ENCODE data around the gene KIAA1191. TPM values are rescaled to one million over a fixed set of nuclear protein-coding genes. Genes with fewer than 3 reads are reported as not detected.
"Not testable (repeated sequence)": the region's sequence is repeated elsewhere in the genome, so short reads cannot be mapped to it uniquely, and the experiment has no call there.

Gene KIAA1191
- polyA plus RNA-seq, 3 donors, result 134 to 160 (median 147) TPM

DNA sequence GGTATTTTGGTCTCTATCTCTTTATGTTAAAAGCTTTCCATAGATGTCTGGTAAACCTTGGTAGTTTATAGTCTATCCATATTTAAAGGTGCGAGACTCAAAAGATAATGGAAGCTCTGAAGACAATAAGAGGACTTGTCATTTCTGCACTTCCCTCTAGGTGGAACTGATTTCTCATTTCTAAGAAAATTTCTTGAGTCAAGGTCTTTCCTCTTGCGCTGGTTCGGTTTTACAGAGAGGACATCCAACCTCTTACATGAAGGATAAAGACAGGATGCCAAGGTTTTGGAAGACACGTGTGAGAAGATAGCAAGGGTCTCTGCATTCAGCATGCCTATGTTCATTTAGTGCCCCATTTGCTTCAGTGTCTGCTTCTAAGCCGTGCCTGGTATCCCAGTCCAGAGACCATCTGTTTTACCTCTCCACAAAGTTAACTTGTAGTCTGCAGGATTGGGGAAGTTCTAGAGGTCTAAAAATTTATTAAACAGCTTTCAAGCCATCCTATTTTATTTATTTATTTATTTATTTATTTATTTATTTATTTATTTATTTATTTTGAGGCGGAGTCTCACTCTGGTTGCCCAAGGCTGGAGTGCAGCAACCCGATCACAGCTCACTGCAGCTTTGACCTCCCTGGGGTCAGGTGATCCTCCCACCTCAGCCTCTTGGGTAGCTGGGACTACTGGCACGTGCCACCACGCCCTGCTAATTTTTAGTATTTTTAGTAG lies 41.6 kb downstream of the KIAA1191 start:
- no peak for DNase-seq (ENCODE audit: low read depth in 3 of 3, low spot score in 2 of 3)

DNA sequence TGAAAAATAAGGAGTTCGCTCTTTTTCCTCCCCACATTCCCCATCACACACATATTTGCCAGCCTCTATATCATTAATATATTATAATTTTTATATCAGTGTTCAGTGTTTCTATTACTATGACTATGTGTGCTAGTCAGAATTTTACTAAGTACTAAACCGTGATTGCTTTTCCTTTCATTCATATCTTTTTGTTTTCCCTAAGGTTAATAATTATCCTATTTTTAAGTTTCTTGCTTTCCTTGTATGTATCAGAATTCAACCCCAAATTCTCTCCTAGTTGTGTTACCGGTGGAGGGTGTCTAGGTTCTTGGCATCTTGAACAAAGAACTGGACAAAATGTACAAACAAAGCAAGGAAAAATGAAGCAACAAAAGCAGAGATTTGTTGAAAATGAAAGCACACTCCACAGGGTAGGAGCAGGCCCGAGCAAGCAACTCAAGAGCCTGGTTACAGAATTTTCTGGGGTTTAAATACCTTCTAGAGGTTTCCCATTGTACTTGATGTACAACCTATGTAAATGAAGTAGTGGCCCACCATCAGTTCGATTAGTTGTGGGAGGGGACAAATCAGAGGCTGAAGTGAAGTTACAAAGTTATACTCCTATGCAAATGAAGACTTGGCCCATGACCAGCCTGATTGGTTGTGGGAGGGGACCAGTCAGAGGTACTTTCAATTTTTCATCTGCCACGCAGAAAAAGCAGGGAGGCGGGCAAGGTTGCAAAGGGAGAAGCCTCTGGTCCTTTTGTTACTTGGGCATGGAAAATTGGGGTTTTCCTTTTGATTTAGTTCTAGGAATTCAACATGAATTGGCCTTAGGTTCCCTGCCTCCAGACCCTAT lies 43.8 kb downstream of the KIAA1191 start:
- no peak for DNase-seq (ENCODE audit: low read depth in 3 of 3, low spot score in 2 of 3)

DNA sequence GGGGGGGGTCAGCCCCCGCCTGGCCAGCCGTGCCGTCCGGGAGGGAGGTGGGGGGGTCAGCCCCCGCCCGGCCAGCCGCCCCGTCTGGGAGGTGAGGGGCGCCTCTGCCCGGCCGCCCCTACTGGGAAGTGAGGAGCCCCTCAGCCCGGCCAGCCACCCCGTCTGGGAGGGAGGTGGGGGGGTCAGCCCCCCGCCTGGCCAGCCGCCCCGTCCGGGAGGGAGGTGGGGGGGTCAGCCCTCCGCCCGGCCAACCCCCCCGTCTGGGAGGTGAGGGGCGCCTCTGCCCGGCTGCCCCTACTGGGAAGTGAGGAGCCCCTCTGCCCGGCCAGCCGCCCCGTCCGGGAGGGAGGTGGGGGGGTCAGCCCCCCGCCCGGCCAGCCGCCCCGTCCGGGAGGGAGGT lies 56.2 kb downstream of the KIAA1191 start:
- DNase-seq (ENCODE audit: low read depth in 3 of 3, low spot score in 2 of 3), result not testable (repeated sequence)

Other genes with a start within 250 kb of the KIAA1191 start
- 10 to 100 TPM; 18.1 to 19.5 (median 19.4) TPM for gene SIMC1, start 123.3 kb downstream of the KIAA1191 start, polyA plus RNA-seq (ENCODE audit: insufficient read length in 3 of 3)
- gene ARL10, start 3.7 kb upstream of the KIAA1191 start, polyA plus RNA-seq (ENCODE audit: insufficient read length in 3 of 3), result 10 to 100 TPM in 2 of 3 donors, 1 to 10 TPM in 1; 10.0 to 11.1 (median 10.6) TPM
- gene NOP16, start 26.8 kb upstream of the KIAA1191 start, polyA plus RNA-seq (ENCODE audit: insufficient read length in 3 of 3), result 10 to 100 TPM; 25.4 to 27.9 (median 27.2) TPM
- gene HIGD2A, start 27.0 kb upstream of the KIAA1191 start, polyA plus RNA-seq (ENCODE audit: insufficient read length in 3 of 3), result 100 to 1,000 TPM in 1 of 3 donors, 10 to 100 TPM in 2; 89.7 to 111 (median 94.5) TPM
- 10 to 100 TPM; 45.8 to 59.0 (median 52.4) TPM for gene CLTB, start 54.8 kb upstream of the KIAA1191 start, polyA plus RNA-seq (ENCODE audit: insufficient read length in 3 of 3)
- gene FAF2, start 86.6 kb upstream of the KIAA1191 start, polyA plus RNA-seq (ENCODE audit: insufficient read length in 3 of 3), result 10 to 100 TPM; 45.5 to 48.8 (median 47.5) TPM
- 10 to 100 TPM; 28.6 to 34.4 (median 32.1) TPM for gene RNF44, start 175.6 kb upstream of the KIAA1191 start, polyA plus RNA-seq (ENCODE audit: insufficient read length in 3 of 3)
- gene CDHR2, start 187.6 kb upstream of the KIAA1191 start, polyA plus RNA-seq (ENCODE audit: insufficient read length in 3 of 3), result 10 to 100 TPM; 18.9 to 23.1 (median 20.2) TPM
- 1 to 10 TPM; 1.7 to 1.8 (median 1.7) TPM for gene GPRIN1, start 248.4 kb upstream of the KIAA1191 start, polyA plus RNA-seq (ENCODE audit: insufficient read length in 3 of 3)